HEK293 (cell line): Measurements from ENCODE around the gene CIRBP.

ENCODE experiments used
- BCL11A ChIP-seq: fragments of 450-650 bp; formaldehyde crosslinking; IDR thresholded peaks from 2 replicates; pipeline ENCODE4 v1.5.1; 2016; ENCODE audit warnings: low read depth, missing biosample characterization, missing genetic modification characterization
- BCL6B ChIP-seq: fragments of 450-650 bp; formaldehyde crosslinking; IDR thresholded peaks from 2 replicates; pipeline ENCODE4 v1.5.1; 2017; ENCODE audit warnings: missing biosample characterization, missing genetic modification characterization
- GLIS2 ChIP-seq: fragments of 450-650 bp; formaldehyde crosslinking; IDR thresholded peaks from 2 replicates; pipeline ENCODE4 v1.5.1; 2016; ENCODE audit warnings: missing biosample characterization, missing genetic modification characterization
- KLF9 ChIP-seq: fragments of 450-650 bp; formaldehyde crosslinking; IDR thresholded peaks from 2 replicates; pipeline ENCODE4 v1.5.1; 2016; ENCODE audit warnings: missing biosample characterization, missing genetic modification characterization, low read depth
- MEIS1 ChIP-seq: sonication (generic); formaldehyde crosslinking; IDR thresholded peaks from 2 replicates; pipeline ENCODE4 v1.8.1; 2022; ENCODE audit warnings: missing genetic modification reagents, mild to moderate bottlenecking, borderline replicate concordance
- OVOL3 ChIP-seq: fragments of 450-650 bp; formaldehyde crosslinking; IDR thresholded peaks from 2 replicates; pipeline ENCODE4 v1.5.1; 2016; ENCODE audit warnings: missing biosample characterization, missing genetic modification characterization
- YY1 ChIP-seq: fragments of 450-650 bp; formaldehyde crosslinking; IDR thresholded peaks from 2 replicates; pipeline ENCODE4 v1.5.1; 2018; ENCODE audit warnings: missing biosample characterization, missing genetic modification characterization
- ZBTB10 ChIP-seq: fragments of 450-650 bp; formaldehyde crosslinking; IDR thresholded peaks from 2 replicates; pipeline ENCODE4 v1.5.1; 2016; ENCODE audit warnings: missing biosample characterization, missing genetic modification characterization
- ZBTB20 ChIP-seq: fragments of 450-650 bp; formaldehyde crosslinking; IDR thresholded peaks from 2 replicates; pipeline ENCODE4 v1.5.1; 2016; ENCODE audit warnings: missing biosample characterization, missing genetic modification characterization
- ZBTB26 ChIP-seq: fragments of 450-650 bp; formaldehyde crosslinking; optimal IDR thresholded peaks from 2 replicates; pipeline ENCODE3; 2016; ENCODE audit warnings: missing biosample characterization, mild to moderate bottlenecking, missing genetic modification characterization
- ZBTB44 ChIP-seq: fragments of 450-650 bp; IDR thresholded peaks from 2 replicates; pipeline ENCODE4 v1.5.1; 2018; ENCODE audit warnings: missing biosample characterization, mild to moderate bottlenecking, missing genetic modification characterization
- ZFP3 ChIP-seq: fragments of 450-650 bp; formaldehyde crosslinking; IDR thresholded peaks from 2 replicates; pipeline ENCODE4 v1.5.1; 2016; ENCODE audit warnings: low read depth, missing biosample characterization, missing genetic modification characterization
- ZIC2 ChIP-seq: fragments of 450-650 bp; formaldehyde crosslinking; IDR thresholded peaks from 2 replicates; pipeline ENCODE4 v1.5.1; 2016; ENCODE audit warnings: missing biosample characterization, missing genetic modification characterization
- ZNF133 ChIP-seq: fragments of 450-650 bp; formaldehyde crosslinking; IDR thresholded peaks from 2 replicates; pipeline ENCODE4 v1.5.1; 2016; ENCODE audit warnings: missing biosample characterization, missing genetic modification characterization
- ZNF239 ChIP-seq: fragments of 450-650 bp; formaldehyde crosslinking; IDR thresholded peaks from 2 replicates; pipeline ENCODE4 v1.5.1; 2016; ENCODE audit warnings: missing biosample characterization, missing genetic modification characterization
- ZNF248 ChIP-seq: fragments of 450-650 bp; formaldehyde crosslinking; IDR thresholded peaks from 2 replicates; pipeline ENCODE4 v1.5.1; 2017; ENCODE audit warnings: missing biosample characterization, missing genetic modification characterization
- ZNF266 ChIP-seq: fragments of 450-650 bp; formaldehyde crosslinking; IDR thresholded peaks from 2 replicates; pipeline ENCODE4 v1.5.1; 2016; ENCODE audit warnings: missing biosample characterization, missing genetic modification characterization, low read depth
- ZNF311 ChIP-seq: fragments of 450-650 bp; formaldehyde crosslinking; IDR thresholded peaks from 2 replicates; pipeline ENCODE4 v1.5.1; 2017; ENCODE audit warnings: missing biosample characterization, missing genetic modification characterization, borderline replicate concordance
- ZNF366 ChIP-seq: fragments of 450-650 bp; formaldehyde crosslinking; conservative IDR thresholded peaks from 2 replicates; pipeline ENCODE4 v1.5.1; 2016; ENCODE audit warnings: missing biosample characterization, missing genetic modification characterization
- ZNF416 ChIP-seq: fragments of 450-650 bp; formaldehyde crosslinking; IDR thresholded peaks from 2 replicates; pipeline ENCODE4 v1.5.1; 2016; ENCODE audit warnings: missing biosample characterization, missing genetic modification characterization
- ZNF521 ChIP-seq: fragments of 450-650 bp; formaldehyde crosslinking; IDR thresholded peaks from 2 replicates; pipeline ENCODE4 v1.5.1; 2017; ENCODE audit warnings: missing biosample characterization, mild to moderate bottlenecking, missing genetic modification characterization
- ZNF529 ChIP-seq: fragments of 450-650 bp; formaldehyde crosslinking; IDR thresholded peaks from 2 replicates; pipeline ENCODE4 v1.5.1; 2017; ENCODE audit warnings: missing genetic modification characterization, missing biosample characterization; ENCODE audit not compliant: insufficient replicate concordance
- ZNF530 ChIP-seq: fragments of 450-650 bp; formaldehyde crosslinking; IDR thresholded peaks from 2 replicates; pipeline ENCODE4 v1.5.1; 2016; ENCODE audit warnings: low read depth, missing biosample characterization, missing genetic modification characterization
- ZNF549 ChIP-seq: fragments of 450-650 bp; IDR thresholded peaks from 2 replicates; pipeline ENCODE4 v1.5.1; 2018; ENCODE audit warnings: missing biosample characterization, missing genetic modification characterization, mild to moderate bottlenecking, inconsistent platforms, moderate library complexity
- ZNF555 ChIP-seq: fragments of 450-650 bp; formaldehyde crosslinking; conservative IDR thresholded peaks from 2 replicates; pipeline ENCODE4 v1.5.1; 2017; ENCODE audit warnings: missing biosample characterization, mild to moderate bottlenecking, missing genetic modification characterization, inconsistent platforms
- ZNF558 ChIP-seq: fragments of 450-650 bp; formaldehyde crosslinking; IDR thresholded peaks from 2 replicates; pipeline ENCODE4 v1.5.1; 2016; ENCODE audit warnings: missing biosample characterization, missing genetic modification characterization
- ZNF623 ChIP-seq: fragments of 450-650 bp; formaldehyde crosslinking; IDR thresholded peaks from 2 replicates; pipeline ENCODE4 v1.5.1; 2016; ENCODE audit warnings: missing biosample characterization, missing genetic modification characterization
- ZNF654 ChIP-seq: fragments of 450-650 bp; formaldehyde crosslinking; IDR thresholded peaks from 2 replicates; pipeline ENCODE4 v1.5.1; 2016; ENCODE audit warnings: low read depth, missing biosample characterization, missing genetic modification characterization
- ZNF677 ChIP-seq: fragments of 450-650 bp; IDR thresholded peaks from 2 replicates; pipeline ENCODE4 v1.5.0; 2018; ENCODE audit warnings: missing biosample characterization, mild to moderate bottlenecking, missing genetic modification characterization, moderate library complexity
- ZNF76 ChIP-seq: fragments of 450-650 bp; formaldehyde crosslinking; IDR thresholded peaks from 2 replicates; pipeline ENCODE4; 2016; ENCODE audit warnings: low read depth, missing biosample characterization, missing genetic modification characterization, borderline replicate concordance
- ZNF768 ChIP-seq: fragments of 450-650 bp; formaldehyde crosslinking; IDR thresholded peaks from 2 replicates; pipeline ENCODE4 v1.5.1; 2018; ENCODE audit warnings: missing biosample characterization, mild to moderate bottlenecking, missing genetic modification characterization
- ZNF830 ChIP-seq: fragments of 450-650 bp; IDR thresholded peaks from 2 replicates; pipeline ENCODE4 v1.5.0; 2018; ENCODE audit warnings: missing biosample characterization, missing genetic modification characterization, low read depth, mild to moderate bottlenecking, moderate library complexity
- TF ChIP-seq, protein P1 (sequence below): fragments of 450-650 bp; formaldehyde crosslinking; IDR thresholded peaks from 2 replicates; pipeline ENCODE4 v1.5.1; 2017; ENCODE audit warnings: missing biosample characterization, missing genetic modification characterization

The CIRBP gene

DNA sequence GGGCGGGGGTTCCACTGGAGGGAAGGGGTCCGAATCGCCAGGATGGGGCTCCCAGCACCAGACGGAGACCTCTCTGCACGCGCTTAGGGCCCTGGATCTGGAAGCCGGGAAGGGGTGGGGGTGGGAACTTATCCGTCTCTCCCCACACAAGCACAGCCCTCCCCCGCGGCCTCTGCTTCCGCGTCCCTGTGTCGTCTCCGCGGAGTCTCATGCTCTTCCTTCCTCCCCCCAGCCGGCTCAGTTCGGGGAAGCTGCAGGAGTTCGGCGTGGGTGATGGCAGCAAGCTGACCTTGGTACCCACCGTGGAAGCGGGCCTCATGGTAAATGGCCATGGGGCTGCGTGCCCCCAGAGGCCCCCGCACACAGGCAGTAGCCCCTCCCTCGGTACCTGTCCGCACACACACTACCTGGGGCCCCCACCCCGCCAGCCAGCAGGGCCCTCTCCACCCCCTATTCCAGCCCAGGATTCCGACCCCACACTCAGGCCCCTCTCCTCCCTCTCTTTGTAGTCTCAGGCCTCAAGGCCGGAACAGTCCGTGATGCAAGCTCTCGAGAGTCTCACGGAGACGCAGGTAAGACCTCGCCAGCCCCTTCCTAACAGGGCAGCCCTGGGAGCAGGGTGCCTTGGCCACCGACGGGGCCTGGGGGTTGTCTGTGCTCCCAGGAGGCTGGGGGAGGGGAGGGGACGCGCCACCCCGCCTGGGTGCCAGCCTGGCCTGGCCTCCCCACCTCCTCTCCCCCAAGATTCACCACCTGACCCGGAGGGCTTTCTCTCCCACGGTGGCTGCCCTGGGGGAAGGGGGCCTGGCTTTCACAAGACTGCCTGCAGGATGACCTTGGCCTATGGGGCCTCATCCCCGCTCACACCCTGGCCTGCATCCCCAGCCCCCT, 17.6 kb upstream of the CIRBP start (continued):
- TF ChIP-seq BCL6B (no peak), ZNF266 (no peak), ZBTB26 (peak; percentile 81), ZNF654 (tag by site-specific recombination) (no peak), YY1 (tag by site-specific recombination) (no peak), ZNF555 (tag by site-specific recombination) (no peak), ZNF416 (tag by site-specific recombination) (no peak), OVOL3 (no peak), ZNF677 (tag by site-specific recombination) (no peak), ZNF76 (tag by site-specific recombination) (no peak; the same call in 1 of the 2 replicates), ZNF623 (tag by site-specific recombination) (no peak), ZNF830 (no peak), ZNF768 (tag by site-specific recombination) (no peak), GLIS2 (tag by site-specific recombination) (peak; percentile 88), ZNF558 (tag by site-specific recombination) (no peak), BCL11A (tag by site-specific recombination) (no peak), ZNF529 (tag by site-specific recombination) (no peak), ZNF521 (tag by site-specific recombination) (no peak), MEIS1 (no peak), ZNF366 (tag by site-specific recombination) (peak; percentile 49; the same call in 1 of the 2 replicates), ZNF311 (no peak), ZFP3 (tag by site-specific recombination) (no peak), ZNF239 (no peak), ZNF549 (tag by site-specific recombination) (no peak), ZNF133 (tag by site-specific recombination) (no peak), ZNF530 (tag by site-specific recombination) (no peak), KLF9 (tag by site-specific recombination) (no peak; the same call in 1 of the 2 replicates), ZNF248 (tag by site-specific recombination) (no peak), ZBTB10 (tag by site-specific recombination) (peak; percentile 35), ZBTB44 (no peak), ZBTB20 (tag by site-specific recombination) (peak; percentile 87), ZIC2 (tag by site-specific recombination) (0 out of 2 replicates have a peak, but pooled peaks have one; percentile 44)
- TF ChIP-seq, protein P1, sequence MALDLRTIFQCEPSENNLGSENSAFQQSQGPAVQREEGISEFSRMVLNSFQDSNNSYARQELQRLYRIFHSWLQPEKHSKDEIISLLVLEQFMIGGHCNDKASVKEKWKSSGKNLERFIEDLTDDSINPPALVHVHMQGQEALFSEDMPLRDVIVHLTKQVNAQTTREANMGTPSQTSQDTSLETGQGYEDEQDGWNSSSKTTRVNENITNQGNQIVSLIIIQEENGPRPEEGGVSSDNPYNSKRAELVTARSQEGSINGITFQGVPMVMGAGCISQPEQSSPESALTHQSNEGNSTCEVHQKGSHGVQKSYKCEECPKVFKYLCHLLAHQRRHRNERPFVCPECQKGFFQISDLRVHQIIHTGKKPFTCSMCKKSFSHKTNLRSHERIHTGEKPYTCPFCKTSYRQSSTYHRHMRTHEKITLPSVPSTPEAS (tag by site-specific recombination) = no peak
